A172 (cell line): ENCODE data around the gene MCOLN3. TPM values are rescaled to one million over a fixed set of nuclear protein-coding genes. Genes with fewer than 3 reads are reported as not detected.

Experiments
- DNase-seq: peaks from one replicate; pipeline ENCODE4 v3.0.0-alpha.2; 2015; ENCODE audit warnings: low spot score
- total RNA-seq: library from RNA; depleted of rRNA; stranded (reverse); fragments of >200 nt; shearing (Covaris generic); gene quantifications from 2 replicates; pipeline ENCODE4 v1.2.3, GENCODE V29; 2014; rRNA removed

Gene MCOLN3
- total RNA-seq, result 19.3 and 22.4 TPM in 2 replicates

GRCh38 chr1:85048296-85049064 lies at the start of gene MCOLN3:
TSS of gene MCOLN3 (minus strand) at chr1:85048500. CDS start at chr1:85045360, 3,140 bp downstream.
- DNase-seq, result peak; percentile 11

GRCh38 chr1:85093644-85094043 lies 45.3 kb upstream of the MCOLN3 start:
- no peak for DNase-seq

GRCh38 chr1:85091671-85092280 lies 43.5 kb upstream of the MCOLN3 start:
- no peak for DNase-seq

- no peak for DNase-seq
These were observed 41.9 kb upstream of the MCOLN3 start for GRCh38 chr1:85090225-85090624.

GRCh38 chr1:85089203-85089602 lies 40.9 kb upstream of the MCOLN3 start:
- DNase-seq, result no peak

- DNase-seq, result no peak
These were observed 40.1 kb upstream of the MCOLN3 start for GRCh38 chr1:85088408-85088784.

- no peak for DNase-seq
These were observed 39.5 kb upstream of the MCOLN3 start for GRCh38 chr1:85087659-85088407.

GRCh38 chr1:85085417-85085816 lies 37.1 kb upstream of the MCOLN3 start:
- DNase-seq, result no peak

- DNase-seq, result no peak
These were observed 30.6 kb upstream of the MCOLN3 start for GRCh38 chr1:85078903-85079302.

GRCh38 chr1:85074365-85074964 lies 26.2 kb upstream of the MCOLN3 start:
- DNase-seq, result no peak

- DNase-seq, result no peak
These were observed 22.7 kb upstream of the MCOLN3 start for GRCh38 chr1:85070972-85071492.

- DNase-seq, result no peak
These were observed 20.5 kb upstream of the MCOLN3 start for GRCh38 chr1:85068846-85069245.

GRCh38 chr1:85065550-85065949 lies 17.2 kb upstream of the MCOLN3 start:
- DNase-seq, result no peak

GRCh38 chr1:85062425-85063026 lies 14.2 kb upstream of the MCOLN3 start:
- DNase-seq, result no peak

GRCh38 chr1:85061711-85062424 lies 13.6 kb upstream of the MCOLN3 start:
- peak; percentile 90 for DNase-seq

GRCh38 chr1:85060038-85060437 lies 11.7 kb upstream of the MCOLN3 start:
- no peak for DNase-seq

- DNase-seq, result no peak
These were observed 11.3 kb upstream of the MCOLN3 start for GRCh38 chr1:85059563-85059962.

GRCh38 chr1:85058786-85059185 lies 10.5 kb upstream of the MCOLN3 start:
- DNase-seq, result no peak

GRCh38 chr1:85058311-85058710 lies 10.0 kb upstream of the MCOLN3 start:
- no peak for DNase-seq

- no peak for DNase-seq
These were observed 6.4 kb upstream of the MCOLN3 start for GRCh38 chr1:85054664-85055063.

- DNase-seq, result no peak
These were observed 1.5 kb upstream of the MCOLN3 start for GRCh38 chr1:85049735-85050166.
